ENCODE results near the gene PNPLA7.

DNA sequence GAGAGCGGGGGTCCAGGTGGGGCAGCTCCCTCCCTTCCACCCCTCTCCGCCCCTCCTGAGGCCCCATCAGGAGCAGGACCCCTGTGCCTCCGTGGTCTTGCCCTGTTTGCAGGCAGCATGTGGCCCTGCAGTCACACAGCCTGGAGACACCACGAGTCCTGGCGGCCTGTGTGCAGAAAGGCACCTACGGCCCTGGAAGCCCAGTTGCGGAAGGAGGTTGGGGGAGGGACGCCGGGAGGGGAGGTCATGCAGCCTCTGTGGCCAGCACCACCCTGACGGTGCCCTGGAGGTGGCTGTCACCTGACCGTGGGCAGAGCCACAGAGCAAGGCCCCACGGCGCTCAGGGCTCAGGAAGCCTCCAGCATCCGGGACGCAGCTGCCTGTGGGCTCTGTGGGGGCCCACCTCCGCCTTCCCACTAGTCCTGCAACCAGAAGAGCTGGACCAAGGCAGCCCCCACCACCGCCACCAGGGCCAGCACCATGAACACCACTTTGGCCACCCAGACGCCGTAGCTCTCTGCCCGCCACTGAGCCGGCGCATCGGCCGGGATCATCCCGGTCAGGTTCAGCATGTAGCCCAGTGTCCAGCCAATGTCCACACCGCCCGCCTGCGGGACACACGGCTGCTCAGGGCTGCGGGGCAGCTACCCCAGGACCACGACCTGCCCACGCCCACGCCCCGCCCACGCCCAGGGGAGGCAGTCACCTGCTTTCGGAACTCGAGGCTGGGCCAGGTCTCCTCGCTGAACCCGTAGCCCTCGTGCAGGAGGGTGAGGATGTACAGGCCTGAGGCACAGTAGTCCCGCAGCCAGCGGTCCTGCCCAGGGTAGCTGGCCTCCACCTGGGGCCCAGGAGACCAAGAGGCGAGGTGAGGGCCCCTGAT, 115.5 kb downstream of the PNPLA7 start:
- TF ChIP-seq SP1 (IDR thresholded peaks at IDR 0.05) (no peak), HNF4A (conservative IDR thresholded peaks at IDR 0.05) (no peak), YY1 (IDR thresholded peaks at IDR 0.05) (no peak), RAD21 (IDR thresholded peaks at IDR 0.05) (no peak), JUND (IDR thresholded peaks at IDR 0.05) (no peak), EGR1 (IDR thresholded peaks at IDR 0.05; ENCODE audit: low read depth in 2 of 2) (no peak), GABPA (IDR thresholded peaks at IDR 0.05 in 1 of 2, conservative IDR thresholded peaks at IDR 0.05 in 1 of 2) (no peak), TAF1 (conservative IDR thresholded peaks at IDR 0.05) (no peak)
- TF ChIP-seq, protein P1, sequence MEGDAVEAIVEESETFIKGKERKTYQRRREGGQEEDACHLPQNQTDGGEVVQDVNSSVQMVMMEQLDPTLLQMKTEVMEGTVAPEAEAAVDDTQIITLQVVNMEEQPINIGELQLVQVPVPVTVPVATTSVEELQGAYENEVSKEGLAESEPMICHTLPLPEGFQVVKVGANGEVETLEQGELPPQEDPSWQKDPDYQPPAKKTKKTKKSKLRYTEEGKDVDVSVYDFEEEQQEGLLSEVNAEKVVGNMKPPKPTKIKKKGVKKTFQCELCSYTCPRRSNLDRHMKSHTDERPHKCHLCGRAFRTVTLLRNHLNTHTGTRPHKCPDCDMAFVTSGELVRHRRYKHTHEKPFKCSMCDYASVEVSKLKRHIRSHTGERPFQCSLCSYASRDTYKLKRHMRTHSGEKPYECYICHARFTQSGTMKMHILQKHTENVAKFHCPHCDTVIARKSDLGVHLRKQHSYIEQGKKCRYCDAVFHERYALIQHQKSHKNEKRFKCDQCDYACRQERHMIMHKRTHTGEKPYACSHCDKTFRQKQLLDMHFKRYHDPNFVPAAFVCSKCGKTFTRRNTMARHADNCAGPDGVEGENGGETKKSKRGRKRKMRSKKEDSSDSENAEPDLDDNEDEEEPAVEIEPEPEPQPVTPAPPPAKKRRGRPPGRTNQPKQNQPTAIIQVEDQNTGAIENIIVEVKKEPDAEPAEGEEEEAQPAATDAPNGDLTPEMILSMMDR (IDR thresholded peaks at IDR 0.05; ENCODE audit: low read depth, low read length, missing input control) = no peak
- TF ChIP-seq, protein P2, sequence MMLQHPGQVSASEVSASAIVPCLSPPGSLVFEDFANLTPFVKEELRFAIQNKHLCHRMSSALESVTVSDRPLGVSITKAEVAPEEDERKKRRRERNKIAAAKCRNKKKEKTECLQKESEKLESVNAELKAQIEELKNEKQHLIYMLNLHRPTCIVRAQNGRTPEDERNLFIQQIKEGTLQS (IDR thresholded peaks at IDR 0.05) = no peak
- TF ChIP-seq, protein P3, sequence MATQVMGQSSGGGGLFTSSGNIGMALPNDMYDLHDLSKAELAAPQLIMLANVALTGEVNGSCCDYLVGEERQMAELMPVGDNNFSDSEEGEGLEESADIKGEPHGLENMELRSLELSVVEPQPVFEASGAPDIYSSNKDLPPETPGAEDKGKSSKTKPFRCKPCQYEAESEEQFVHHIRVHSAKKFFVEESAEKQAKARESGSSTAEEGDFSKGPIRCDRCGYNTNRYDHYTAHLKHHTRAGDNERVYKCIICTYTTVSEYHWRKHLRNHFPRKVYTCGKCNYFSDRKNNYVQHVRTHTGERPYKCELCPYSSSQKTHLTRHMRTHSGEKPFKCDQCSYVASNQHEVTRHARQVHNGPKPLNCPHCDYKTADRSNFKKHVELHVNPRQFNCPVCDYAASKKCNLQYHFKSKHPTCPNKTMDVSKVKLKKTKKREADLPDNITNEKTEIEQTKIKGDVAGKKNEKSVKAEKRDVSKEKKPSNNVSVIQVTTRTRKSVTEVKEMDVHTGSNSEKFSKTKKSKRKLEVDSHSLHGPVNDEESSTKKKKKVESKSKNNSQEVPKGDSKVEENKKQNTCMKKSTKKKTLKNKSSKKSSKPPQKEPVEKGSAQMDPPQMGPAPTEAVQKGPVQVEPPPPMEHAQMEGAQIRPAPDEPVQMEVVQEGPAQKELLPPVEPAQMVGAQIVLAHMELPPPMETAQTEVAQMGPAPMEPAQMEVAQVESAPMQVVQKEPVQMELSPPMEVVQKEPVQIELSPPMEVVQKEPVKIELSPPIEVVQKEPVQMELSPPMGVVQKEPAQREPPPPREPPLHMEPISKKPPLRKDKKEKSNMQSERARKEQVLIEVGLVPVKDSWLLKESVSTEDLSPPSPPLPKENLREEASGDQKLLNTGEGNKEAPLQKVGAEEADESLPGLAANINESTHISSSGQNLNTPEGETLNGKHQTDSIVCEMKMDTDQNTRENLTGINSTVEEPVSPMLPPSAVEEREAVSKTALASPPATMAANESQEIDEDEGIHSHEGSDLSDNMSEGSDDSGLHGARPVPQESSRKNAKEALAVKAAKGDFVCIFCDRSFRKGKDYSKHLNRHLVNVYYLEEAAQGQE (IDR thresholded peaks at IDR 0.05) = no peak
